ENCODE measurements around the gene RANBP1.
A peak's percentile ranks its signal among the peaks of the same experiment; 100 is the strongest.

The RANBP1 gene

DNA sequence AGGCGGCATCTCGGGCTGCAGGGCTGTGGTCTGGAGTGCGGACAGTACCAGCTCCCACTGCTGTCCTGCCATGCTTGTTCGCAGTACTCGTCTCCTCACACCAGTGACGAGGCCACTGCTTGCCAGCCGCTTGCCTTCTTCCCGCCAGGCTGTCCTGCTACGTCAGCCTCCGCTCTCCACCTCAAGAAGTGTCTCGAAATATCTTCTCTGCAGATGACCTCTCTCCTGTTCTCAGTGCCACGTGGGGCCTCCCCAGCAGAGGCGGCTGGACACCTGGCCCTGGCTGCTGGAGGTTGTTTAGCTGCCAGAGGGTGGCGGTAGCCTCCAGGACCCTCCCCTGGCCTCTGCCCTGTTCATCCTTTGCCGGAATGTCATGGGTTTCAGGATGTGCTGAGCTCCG, 38.0 kb downstream of the RANBP1 start:
- DNase-seq (ENCODE audit: low read depth in 1 of 2, low spot score in 1 of 2), result no peak
- TF ChIP-seq, protein P1, sequence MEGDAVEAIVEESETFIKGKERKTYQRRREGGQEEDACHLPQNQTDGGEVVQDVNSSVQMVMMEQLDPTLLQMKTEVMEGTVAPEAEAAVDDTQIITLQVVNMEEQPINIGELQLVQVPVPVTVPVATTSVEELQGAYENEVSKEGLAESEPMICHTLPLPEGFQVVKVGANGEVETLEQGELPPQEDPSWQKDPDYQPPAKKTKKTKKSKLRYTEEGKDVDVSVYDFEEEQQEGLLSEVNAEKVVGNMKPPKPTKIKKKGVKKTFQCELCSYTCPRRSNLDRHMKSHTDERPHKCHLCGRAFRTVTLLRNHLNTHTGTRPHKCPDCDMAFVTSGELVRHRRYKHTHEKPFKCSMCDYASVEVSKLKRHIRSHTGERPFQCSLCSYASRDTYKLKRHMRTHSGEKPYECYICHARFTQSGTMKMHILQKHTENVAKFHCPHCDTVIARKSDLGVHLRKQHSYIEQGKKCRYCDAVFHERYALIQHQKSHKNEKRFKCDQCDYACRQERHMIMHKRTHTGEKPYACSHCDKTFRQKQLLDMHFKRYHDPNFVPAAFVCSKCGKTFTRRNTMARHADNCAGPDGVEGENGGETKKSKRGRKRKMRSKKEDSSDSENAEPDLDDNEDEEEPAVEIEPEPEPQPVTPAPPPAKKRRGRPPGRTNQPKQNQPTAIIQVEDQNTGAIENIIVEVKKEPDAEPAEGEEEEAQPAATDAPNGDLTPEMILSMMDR (IDR thresholded peaks at IDR 0.05; ENCODE audit: insufficient read depth, low read length), result no peak
- no peak for TF ChIP-seq SPI1 (IDR thresholded peaks at IDR 0.05; ENCODE audit: borderline replicate concordance, low read depth)
- TF ChIP-seq, protein P2, sequence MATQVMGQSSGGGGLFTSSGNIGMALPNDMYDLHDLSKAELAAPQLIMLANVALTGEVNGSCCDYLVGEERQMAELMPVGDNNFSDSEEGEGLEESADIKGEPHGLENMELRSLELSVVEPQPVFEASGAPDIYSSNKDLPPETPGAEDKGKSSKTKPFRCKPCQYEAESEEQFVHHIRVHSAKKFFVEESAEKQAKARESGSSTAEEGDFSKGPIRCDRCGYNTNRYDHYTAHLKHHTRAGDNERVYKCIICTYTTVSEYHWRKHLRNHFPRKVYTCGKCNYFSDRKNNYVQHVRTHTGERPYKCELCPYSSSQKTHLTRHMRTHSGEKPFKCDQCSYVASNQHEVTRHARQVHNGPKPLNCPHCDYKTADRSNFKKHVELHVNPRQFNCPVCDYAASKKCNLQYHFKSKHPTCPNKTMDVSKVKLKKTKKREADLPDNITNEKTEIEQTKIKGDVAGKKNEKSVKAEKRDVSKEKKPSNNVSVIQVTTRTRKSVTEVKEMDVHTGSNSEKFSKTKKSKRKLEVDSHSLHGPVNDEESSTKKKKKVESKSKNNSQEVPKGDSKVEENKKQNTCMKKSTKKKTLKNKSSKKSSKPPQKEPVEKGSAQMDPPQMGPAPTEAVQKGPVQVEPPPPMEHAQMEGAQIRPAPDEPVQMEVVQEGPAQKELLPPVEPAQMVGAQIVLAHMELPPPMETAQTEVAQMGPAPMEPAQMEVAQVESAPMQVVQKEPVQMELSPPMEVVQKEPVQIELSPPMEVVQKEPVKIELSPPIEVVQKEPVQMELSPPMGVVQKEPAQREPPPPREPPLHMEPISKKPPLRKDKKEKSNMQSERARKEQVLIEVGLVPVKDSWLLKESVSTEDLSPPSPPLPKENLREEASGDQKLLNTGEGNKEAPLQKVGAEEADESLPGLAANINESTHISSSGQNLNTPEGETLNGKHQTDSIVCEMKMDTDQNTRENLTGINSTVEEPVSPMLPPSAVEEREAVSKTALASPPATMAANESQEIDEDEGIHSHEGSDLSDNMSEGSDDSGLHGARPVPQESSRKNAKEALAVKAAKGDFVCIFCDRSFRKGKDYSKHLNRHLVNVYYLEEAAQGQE (IDR thresholded peaks at IDR 0.05; ENCODE audit: insufficient replicate concordance, low read depth), result no peak
- Histone ChIP-seq H3K4me3 (replicated peaks; ENCODE audit: insufficient read depth, low read length) (no peak overlapping the region), H3K27ac (replicated peaks) (no peak overlapping the region), H3K27me3 (ENCODE audit: insufficient read depth, poor library complexity, severe bottlenecking) (peaks cover 7% of the 10 kb centered on the region)

DNA sequence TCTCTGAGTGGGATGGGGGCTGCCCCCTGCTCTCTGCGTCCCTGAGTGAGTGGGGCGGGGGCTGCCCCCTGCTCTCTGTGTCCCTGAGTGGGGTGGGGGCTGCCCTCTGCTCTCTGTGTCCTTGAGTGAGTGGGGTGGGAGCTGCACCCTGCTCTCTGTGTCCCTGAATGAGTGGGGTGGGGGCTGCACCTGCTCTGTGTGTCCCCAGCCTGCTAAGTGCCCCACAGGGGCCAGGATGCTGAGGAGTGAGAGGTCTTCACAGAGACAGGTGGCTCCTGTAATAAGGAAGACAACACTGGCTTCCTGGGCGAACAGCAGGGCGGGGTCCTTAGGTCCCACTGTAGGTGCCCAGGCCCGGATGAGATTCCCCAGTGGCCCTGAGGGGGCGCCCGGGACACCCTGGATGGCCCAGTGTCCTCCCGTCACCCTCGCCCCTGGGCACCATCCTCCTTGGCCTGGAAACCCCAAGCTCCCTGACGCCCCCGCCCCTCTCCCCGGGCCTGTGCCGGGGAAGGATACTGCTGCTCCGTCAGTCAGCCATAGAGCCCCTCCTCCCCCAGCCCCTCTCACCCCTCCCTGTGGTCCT, 38.8 kb downstream of the RANBP1 start:
- Histone ChIP-seq H3K27me3 (ENCODE audit: insufficient read depth, poor library complexity, severe bottlenecking) (peaks cover 7% of the 10 kb centered on the region), H3K4me3 (replicated peaks; ENCODE audit: insufficient read depth, low read length) (no peak overlapping the region), H3K27ac (replicated peaks) (no peak overlapping the region)
- no peak for DNase-seq (ENCODE audit: low read depth in 1 of 2, low spot score in 1 of 2)
- TF ChIP-seq SPI1 (IDR thresholded peaks at IDR 0.05; ENCODE audit: borderline replicate concordance, low read depth) (no peak), GABPA (IDR thresholded peaks at IDR 0.05; ENCODE audit: low read depth) (no peak), POLR2AphosphoS5 (IDR thresholded peaks at IDR 0.05; ENCODE audit: low read depth) (no peak)
- TF ChIP-seq, protein P1 (IDR thresholded peaks at IDR 0.05; ENCODE audit: insufficient read depth, low read length), result no peak
- TF ChIP-seq, protein P2 (IDR thresholded peaks at IDR 0.05; ENCODE audit: insufficient replicate concordance, low read depth), result no peak

DNA sequence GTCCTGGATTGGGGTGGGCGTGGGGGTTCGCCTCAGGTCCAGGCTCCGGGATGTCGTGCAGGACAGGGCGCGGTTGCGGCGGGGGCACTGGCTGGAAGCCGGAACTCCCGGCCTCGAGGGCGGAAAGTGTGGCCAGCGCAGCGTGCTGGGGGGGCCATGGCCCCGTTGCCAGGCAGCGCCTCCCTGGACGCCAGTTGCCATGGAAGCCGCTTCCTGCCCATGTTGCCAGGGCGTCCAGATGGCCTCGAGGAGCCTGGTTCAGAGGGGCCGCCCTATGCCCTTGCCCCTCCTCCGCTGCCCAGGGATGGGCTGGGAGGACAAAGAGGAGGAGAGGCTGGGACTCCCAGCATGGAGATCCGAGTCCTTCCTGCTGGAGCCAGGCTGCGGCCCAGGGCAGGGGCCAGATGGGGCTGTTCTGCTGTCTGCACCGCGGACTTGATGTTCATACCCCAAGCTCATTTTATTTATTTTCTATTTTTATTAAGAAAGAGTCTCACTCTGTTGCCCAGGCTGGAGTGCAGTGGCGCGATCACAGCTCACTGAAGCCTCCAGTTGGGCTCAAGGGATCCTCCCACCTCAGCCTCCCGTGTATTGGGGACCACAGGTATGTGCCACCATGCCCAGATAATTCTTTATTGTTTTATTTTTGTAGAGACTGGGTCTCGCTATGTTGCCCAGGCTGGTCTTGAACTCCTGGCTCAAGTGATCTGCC, 39.6 kb downstream of the RANBP1 start:
- TF ChIP-seq GABPA (IDR thresholded peaks at IDR 0.05; ENCODE audit: low read depth) (no peak), POLR2AphosphoS5 (IDR thresholded peaks at IDR 0.05; ENCODE audit: low read depth) (no peak), SPI1 (IDR thresholded peaks at IDR 0.05; ENCODE audit: borderline replicate concordance, low read depth) (no peak)
- TF ChIP-seq, protein P2 (IDR thresholded peaks at IDR 0.05; ENCODE audit: insufficient replicate concordance, low read depth), result no peak
- TF ChIP-seq, protein P1 (IDR thresholded peaks at IDR 0.05; ENCODE audit: insufficient read depth, low read length), result no peak
- peak; percentile 29 to 41 for DNase-seq (ENCODE audit: low read depth in 1 of 2, low spot score in 1 of 2)
- peaks cover 7% of the 10 kb centered on the region for H3K27me3 ChIP-seq (ENCODE audit: insufficient read depth, poor library complexity, severe bottlenecking)
- H3K27ac ChIP-seq (replicated peaks), result no peak overlapping the region
- no peak overlapping the region for H3K4me3 ChIP-seq (replicated peaks; ENCODE audit: insufficient read depth, low read length)
